Transverse colon (tissue), 3 donors: ENCODE measurements around the gene NDUFA3.

Experiments
- CTCF ChIP-seq, 5 experiments: fragments of 200-600 bp in 3 of 5; fragments of 450-650 bp in 2 of 5; sonication (generic) in 3 of 5; IDR thresholded peaks; 1 replicate in 2 of 5; 2 replicates in 3 of 5; pipeline ENCODE4 v1.5.1; 2016 to 2017; ENCODE audit warnings: antibody characterized with exemption in 5 of 5, inconsistent platforms in 3 of 5, mild to moderate bottlenecking in 2 of 5, moderate library complexity in 1 of 5
- POLR2A ChIP-seq: fragments of 450-650 bp; IDR thresholded peaks from one replicate; pipeline ENCODE4 v1.6.1; 2016; ENCODE audit warnings: antibody characterized with exemption, mild to moderate bottlenecking, moderate library complexity

GRCh38 chr19:54133957-54134590 is 31.4 kb downstream of the NDUFA3 start:
- TF ChIP-seq CTCF (IDR thresholded peaks at IDR 0.05) (no peak), POLR2A (no peak)
